NCI-H1048 (cell line): ENCODE data around the gene TRIM73.
"Not testable (repeated sequence)": the region's sequence is repeated elsewhere in the genome, so short reads cannot be mapped to it uniquely, and the experiment has no call there.

Source experiments
- DNase-seq: peaks from one replicate; lab custom pipeline; 2025; lab: John Stamatoyannopoulos, UW

TRIM73 gene

DNA sequence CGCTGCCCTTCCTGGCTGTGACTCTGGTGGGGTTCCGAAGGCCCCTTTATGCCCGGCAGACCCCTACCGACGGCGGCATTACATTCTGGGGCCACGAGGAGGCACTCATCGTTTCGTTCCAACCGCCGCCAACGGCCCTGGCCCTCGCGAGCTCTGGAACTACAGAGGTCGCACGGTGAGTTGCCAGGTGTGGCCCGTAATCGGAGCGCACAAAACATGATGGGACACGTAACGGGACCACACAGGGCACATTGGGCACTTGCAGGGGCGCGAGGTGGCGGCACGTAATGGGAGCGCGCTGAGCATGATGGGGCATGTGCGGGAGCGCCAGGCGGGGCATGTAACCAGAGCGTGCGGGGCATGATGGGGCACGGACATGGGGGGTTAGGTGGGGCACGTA lies at the start of gene TRIM73:
TSS of gene TRIM73 (plus strand) at position 301 of the 400 bp plus-strand sequence. CDS start 3,305 bp downstream, outside the sequence.
- not testable (repeated sequence) for DNase-seq

DNA sequence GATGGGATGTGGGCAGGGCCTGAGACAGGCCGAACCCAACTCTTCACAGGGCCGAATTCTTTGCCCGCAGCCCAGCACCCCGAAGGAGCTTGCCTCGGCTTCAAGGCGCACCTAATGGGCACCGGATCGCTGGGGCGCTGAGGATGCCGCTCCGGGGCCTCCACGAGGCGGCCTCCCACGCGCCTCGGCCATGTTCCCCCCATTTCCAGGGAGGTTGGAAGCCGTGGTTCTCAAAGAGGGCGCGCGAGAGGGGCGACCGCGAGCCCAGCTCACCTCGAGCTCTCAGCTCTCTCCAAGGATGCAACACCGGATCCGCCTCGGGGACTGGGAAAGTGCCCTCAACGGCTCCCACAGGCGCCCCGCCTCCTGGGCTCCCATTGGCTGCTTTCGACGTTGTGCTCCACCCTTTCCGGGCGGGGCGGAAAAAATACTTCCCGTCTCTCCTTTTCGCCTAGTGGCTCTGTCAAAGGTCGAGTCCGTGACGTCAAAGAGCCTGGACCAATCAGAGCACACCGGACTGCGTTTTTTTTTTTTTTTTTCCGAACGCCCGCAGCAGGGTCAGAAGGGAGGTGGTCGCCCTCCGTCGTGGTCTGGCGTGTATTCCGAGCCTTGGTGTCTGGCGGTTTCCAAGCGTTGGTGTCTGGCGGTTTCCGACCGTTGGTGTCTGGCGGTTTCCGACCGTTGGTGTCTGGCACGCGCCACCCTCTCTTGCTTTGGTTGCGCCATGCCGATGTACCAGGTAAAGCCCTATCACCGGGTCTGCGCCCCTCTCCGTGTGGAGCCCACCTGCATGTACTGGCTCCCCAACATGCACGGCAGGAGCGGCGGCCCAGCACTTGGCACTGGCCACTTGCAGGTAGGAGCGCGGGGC lies 36.5 kb upstream of the TRIM73 start:
- not testable (repeated sequence) for DNase-seq

DNA sequence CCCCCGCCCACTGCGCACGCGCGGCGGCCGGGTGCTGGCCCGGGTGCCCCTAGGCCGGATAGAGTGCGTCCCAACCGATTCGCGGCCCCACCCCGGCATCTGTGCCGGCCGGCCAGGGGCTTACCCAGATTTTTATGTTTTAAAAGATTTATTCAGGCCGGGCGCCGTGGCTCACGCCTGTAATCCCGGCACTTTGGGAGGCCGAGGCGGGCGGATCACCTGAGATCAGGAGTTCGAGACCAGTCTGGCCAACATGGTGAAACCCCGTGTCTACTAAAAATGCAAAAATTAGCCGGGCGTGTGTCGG lies 35.9 kb upstream of the TRIM73 start:
- DNase-seq: not testable (repeated sequence)

DNA sequence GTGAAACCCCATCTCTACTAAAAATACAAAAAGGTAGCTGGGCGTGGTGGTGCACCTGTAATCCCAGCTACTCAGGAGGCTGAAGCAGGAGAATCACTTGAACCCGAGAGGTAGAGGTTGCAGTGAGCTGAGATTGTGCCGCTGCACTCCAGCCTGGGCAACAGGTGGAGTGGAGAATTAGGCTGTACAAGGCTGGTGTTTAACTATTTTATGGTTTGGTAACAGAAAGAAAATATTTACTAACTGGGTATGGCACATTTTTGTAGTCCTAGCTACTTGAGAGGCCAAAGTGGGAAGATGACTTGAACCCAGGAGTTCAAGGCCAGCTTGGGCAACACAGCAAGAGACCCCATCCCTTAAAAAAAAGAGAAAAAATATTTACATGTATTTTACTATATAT lies 31.4 kb upstream of the TRIM73 start:
- DNase-seq: not testable (repeated sequence)

DNA sequence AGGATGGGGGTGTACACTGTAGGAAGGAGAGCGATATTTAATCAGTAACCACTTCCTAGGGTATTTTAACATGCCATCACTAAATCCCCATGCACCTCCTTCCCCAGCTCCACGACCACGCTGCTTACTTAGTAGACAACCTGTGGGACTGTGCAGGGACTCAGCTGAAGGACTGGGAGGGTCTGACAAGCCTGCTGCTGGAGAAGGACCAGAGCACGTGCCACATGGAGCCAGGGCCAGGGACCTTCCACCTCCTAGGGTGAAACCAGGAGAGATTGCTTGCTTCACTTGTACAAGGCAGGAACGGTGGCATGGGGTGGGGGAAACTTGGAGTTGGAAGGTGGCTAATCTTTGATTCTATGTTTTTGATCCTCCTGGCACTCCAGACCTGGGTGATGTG lies 28.8 kb upstream of the TRIM73 start:
- DNase-seq: not testable (repeated sequence)

DNA sequence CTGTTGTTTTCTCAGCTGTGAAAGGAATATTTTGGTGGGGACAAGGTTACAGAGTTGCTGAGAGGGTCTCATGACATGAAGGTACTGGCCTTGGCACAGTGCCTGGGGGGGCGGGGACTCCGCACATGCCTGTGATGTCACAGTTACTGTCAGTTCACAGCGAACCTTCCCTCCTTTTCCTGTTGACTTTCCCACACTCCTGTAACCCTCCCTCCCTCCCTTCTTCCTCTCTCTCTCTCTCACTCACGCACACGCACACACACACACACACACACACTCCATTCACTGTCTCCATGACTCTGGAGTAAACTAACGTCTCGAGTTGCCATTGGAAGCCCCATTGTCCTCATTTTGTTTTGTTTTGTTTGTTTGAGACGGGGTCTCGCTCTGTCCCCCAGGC lies 28.1 kb upstream of the TRIM73 start:
- DNase-seq: not testable (repeated sequence)

DNA sequence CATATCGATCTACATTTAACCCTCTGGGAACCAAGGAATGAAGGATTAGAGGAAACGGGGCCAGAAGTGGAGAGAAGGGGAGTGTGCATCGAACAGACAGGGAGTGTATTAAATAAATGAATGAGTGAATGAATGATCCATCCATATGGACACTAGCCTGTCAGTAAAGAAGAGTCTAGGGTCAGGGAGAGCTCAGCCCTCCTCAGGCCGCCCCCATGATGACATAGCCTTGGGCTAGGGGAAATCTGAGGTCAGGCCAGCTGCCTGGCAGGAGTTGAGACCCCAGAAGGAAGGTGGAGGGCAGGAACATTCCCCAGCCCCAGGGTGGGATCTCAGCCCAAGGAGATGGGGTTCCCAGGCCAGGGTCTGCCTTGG lies 21.3 kb upstream of the TRIM73 start:
- not testable (repeated sequence) for DNase-seq

DNA sequence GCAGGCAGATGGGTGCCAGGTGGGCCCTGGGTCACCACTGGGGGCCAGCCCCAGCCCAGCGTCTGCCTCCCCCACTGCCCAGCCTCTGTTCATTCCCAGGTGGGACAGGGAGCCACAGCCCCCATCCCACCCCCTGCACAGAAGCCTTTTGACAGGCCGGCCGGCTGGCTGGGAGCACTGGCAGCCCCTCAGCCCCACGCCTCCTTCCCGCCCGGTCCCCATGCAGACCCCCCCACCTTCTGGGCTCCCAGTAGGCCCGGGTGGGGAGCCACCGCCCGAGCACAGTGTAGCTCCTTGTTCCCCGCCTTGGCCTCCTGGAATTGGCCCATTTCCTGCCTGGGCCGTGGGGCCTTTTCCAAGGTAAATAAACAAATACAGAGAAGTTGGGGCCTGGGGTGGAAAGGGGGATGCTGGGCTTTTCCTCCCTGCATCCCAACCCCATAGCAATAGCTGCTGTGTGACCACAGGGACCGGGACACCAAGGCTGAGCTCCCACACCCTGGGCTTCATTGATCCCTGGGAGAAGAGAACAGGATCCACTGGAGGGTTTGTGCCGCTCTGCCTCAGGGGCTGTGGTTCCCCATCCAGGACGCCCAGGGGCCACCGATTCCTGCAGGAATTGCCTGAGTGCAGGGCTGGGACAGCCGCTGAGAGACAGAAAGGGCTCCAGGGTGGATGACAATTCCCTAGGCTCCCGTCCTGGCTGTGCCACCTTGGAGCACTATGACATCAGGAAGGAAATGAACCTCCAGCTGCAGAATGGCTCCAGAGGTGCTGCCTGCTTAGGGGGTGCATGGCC lies 20.7 kb upstream of the TRIM73 start:
- not testable (repeated sequence) for DNase-seq

DNA sequence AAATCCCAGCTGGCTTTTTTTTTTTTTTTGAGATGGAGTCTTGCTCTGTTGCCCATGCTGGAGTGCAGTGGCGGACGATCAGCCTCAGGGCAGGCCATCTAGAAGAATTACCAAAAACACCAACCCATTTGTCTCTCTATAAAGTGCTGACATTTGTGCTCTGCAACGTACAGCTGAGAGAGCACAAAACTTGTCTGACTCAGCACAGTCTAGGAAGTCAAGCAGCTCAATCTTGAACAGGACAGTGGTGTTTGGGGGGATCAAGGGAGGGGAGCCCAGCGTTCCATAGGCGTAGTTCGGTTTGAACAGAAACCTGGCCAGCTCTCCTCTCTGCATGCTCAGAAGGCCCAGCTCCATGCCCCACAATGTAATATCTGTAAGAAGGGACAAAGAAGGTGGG lies 2.2 kb upstream of the TRIM73 start:
- not testable (repeated sequence) for DNase-seq

DNA sequence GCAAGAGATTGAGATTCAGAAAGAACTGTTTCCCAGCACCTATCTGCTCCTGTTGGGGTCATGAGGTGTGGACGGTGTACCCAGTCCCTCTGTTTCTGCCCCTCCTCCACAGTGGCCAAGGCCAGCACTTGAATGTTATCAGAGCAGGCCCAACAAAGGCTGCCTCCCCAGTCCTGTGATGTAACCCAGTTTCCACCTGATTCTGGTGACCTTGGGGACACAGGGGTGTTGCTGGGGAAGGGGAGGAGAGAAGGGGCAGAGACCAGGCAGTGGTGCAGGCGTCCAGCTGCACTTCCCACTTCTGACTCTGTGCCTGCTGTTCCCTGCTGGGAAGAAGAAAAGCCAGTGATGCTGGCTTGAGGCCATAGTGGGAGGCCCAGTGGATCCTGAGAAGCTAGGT lies 2.4 kb downstream of the TRIM73 start:
- DNase-seq: not testable (repeated sequence)

DNA sequence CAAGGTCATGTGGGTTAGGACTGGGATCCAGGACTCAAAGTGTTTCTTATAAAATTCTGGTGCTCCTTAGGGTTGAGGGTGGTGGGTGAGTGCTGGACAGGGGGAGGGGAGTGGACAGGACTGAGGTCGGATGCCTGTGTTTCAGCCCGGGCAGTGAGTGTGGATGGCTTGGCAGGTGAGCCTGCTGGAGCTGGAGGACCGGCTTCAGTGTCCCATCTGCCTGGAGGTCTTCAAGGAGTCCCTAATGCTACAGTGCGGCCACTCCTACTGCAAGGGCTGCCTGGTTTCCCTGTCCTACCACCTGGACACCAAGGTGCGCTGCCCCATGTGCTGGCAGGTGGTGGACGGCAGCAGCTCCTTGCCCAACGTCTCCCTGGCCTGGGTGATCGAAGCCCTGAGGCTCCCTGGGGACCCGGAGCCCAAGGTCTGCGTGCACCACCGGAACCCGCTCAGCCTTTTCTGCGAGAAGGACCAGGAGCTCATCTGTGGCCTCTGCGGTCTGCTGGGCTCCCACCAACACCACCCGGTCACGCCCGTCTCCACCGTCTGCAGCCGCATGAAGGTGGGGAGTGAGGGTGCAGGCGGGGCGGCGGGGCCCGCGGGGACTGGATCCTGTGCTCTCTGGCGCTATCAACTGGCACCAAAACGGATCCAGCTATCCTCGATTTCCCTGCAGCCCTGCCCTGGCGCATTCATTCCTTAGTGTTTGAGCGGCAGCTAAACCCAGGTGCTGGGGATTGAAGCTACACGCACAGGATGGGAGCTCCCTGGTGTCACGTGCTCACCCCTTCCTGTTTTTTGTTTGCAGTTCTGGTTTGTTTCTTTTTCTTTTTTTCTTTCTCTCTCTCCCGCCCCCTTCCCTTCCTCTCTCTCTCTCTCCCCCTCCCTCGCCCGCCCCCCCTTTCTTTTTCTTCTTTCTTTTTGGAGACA lies 3.6 kb downstream of the TRIM73 start:
- not testable (repeated sequence) for DNase-seq

DNA sequence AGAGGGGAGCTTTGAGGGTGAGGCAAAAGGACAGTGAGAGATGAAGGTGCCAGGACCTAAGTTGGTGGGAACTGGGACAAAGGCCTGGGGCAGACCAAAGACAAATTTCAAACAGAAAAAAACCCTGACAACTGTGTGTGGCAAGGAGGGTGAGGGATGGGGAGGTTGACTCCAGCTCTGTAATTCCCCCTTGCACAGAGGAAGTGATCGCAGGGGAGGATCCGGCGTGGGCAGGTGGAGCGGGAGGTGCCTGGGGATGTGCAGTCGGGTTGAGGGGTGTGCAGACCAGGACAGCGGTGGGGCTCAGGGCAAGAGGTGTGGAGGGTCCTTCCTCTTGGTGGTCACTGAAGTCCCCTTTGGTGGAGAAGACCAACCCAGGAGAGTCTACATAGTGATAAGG lies 5.1 kb downstream of the TRIM73 start:
- not testable (repeated sequence) for DNase-seq

DNA sequence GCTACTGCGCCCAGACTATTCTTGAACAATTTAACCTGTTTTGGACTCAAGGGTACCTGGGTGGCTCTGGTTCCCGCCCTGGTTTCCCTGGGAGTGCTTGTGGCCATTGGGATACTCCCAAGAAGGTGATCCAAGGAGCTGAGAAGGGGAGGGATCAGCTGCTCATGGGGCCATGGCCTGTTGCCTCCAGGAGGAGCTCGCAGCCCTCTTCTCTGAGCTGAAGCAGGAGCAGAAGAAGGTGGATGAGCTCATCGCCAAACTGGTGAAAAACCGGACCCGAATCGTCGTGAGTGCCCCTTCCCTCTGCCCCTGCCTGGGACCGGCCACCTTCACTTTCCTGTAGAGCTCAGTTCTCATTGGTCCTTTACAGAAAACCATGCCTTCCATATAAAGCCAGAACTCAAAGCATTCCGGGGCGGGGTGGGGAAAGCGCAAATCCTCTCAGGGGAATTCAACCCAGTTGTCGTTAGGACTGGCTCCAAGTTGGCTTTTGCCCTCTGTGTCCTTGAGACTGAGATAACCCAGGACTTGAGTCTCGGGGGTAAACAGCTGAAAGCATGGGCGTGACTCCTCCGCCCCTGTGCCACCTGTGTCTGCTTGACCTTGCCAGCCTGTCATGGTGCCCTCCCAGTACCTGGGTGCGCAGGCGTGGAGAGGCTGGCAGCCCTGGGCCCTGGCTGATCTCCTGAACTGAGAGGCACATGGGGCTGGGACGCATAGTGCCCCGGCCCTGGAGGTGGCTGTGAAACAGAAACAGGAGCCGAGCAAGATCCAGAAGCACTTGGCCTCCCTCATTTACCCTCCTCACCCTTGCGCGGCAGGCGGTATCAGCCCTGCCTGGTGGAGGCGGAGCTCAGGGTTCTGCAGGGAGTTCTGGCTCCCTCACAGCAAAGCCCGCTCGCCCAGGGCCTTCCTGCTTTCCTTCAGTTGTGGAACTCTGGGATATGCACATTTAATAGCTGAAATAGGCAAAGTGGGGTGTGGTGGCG lies 8.3 kb downstream of the TRIM73 start:
- not testable (repeated sequence) for DNase-seq

DNA sequence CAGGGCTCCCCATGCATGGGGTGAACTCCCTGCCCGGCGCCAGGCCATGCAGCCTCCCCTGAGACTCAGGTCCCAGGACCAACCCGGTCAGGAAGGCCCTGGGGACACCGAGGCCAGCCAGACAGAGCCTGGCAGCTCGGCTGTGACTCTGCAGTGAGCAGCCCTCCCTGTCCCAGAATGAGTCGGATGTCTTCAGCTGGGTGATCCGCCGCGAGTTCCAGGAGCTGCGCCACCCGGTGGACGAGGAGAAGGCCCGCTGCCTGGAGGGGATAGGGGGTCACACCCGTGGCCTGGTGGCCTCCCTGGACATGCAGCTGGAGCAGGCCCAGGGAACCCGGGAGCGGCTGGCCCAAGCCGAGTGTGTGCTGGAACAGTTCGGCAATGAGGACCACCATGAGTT lies 9.2 kb downstream of the TRIM73 start:
- not testable (repeated sequence) for DNase-seq

DNA sequence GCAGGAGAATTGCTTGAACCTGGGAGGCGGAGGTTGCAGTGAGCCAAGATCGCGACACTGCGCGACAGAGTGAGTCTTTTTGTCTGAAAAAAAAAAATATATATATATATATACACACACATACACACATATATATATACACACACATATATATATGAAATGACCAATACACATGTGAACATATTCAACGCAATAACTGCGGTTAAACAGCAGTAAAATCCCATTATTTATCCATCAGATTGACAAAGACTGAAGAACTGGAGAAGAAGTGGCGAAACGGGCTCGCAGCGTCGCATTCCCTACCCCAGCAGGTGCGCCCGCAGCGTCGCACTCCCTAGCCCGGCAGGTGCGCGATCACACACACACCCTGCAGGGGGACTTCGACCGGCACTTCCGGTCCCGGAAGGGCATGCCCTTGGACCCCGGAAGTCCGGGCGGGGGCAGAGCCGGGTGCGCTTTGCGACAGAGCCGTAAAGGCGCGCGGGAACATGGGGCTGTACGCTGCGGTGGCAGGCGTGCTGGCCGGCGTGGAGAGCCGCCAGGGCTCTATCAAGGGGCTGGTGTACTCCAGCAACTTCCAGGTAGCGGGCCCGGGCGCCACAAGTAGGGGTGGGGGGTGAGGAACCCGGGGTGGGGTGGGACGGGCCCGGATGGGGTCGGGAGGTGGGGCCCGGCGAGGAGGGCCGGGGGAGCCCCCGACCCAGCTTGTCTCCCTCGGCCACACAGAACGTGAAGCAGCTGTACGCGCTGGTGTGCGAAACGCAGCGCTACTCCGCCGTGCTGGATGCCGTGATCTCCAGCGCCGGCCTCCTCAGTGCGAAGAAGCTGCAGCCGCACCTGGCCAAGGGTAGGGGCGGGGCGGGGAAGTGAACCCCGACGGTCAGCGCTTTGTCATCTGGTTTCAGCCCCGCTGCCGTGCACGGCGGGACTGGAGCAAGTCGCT lies 14.7 kb downstream of the TRIM73 start:
- DNase-seq: not testable (repeated sequence)

DNA sequence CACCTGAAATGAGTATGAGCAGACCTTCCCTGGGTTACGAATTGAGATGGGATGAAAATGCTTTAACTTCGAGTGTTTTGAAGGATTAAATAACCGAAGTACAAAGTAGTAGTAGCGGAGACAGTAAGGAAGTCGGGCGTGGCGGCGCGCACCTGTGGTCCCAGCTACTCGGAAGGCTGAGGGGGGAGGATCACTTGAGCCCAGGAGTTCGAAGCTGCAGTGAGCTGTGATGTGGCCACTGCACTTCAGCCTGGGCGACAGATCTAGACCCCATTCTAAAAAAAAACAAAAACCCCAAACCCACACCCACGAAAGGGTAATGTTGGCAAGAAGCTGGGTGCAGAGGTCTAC lies 15.4 kb downstream of the TRIM73 start:
- not testable (repeated sequence) for DNase-seq

DNA sequence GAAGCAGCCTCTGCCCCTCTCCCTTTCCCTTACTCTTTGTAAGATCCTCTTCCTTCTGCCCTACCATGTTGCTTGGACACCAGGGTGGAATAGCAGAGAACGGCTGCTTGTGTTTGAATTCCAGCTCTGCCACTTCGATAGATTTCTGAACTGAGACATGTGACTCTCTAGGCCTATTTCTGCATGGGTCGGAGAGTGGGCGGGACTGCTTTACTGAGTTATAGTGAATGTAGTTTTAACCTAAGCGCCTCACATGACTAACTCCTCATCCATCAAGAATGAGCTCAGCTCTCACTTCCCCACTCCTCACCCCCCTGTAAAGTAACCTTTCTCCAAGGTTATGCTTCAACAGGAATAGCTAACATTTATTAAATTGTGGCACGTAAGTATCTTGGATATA lies 18.8 kb downstream of the TRIM73 start:
- DNase-seq: not testable (repeated sequence)

DNA sequence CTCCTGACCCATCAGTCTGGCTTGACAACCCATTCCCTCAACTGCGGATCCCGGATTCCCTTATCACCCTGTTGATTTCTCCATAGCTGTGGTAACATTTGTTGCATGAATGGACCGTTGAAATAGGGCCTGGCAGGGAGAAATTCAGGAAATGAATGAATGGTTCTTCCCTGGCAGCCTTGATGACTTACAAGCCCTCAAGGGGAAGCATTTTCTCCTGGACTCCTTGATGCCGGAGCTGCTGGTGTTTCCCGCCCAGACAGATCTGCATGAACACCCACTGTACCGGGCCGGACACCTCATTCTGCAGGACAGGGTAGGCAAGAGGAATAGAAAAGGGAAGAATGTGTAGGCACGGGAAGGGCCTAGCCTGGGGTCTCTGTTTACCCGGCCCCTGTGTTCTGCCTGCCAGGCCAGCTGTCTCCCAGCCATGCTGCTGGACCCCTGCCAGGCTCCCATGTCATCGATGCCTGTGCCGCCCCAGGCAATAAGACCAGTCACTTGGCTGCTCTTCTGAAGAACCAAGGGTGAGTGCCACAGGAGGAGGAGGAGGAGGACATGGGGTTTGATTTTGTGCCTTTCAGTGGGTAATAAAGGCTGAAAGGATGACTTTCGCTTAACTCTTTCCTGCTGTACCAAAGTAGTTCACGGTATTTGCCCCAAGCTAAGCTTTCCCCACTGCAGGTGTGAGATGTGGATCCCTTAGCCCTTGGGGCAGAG lies 19.4 kb downstream of the TRIM73 start:
- not testable (repeated sequence) for DNase-seq

DNA sequence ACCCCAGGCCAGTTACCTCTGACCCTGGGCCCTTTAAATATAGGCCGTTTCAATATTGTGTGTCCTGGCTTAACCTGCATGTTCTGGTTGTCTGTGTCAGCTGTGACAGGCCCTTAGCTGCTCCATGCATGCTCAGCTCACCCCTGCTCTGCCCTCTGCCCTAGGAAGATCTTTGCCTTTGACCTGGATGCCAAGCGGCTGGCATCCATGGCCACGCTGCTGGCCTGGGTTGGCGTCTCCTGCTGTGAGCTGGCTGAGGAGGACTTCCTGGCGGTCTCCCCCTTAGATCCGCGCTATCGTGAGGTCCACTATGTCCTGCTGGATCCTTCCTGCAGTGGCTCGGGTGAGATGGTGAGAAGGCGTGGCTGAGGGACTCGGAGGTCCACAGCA lies 20.0 kb downstream of the TRIM73 start:
- not testable (repeated sequence) for DNase-seq
